ENCODE measurements around the gene FADS2. TPM values are rescaled to one million over a fixed set of nuclear protein-coding genes. Genes with fewer than 3 reads are reported as not detected.
A peak's percentile ranks its signal among the peaks of the same experiment; 100 is the strongest.

The FADS2 gene
- total and polyA plus RNA-seq, 2 of the 13 experiments (the other 11 are each of a cell fraction or from before 2014, with no cell fraction given), result 90.1 to 124 TPM

GRCh38 chr11:61816736-61817455 lies 11.2 kb upstream of the FADS2 start, which contains the start of gene FADS1 (continued):
- TF ChIP-seq YY1 (IDR thresholded peaks at IDR 0.05; ENCODE audit: insufficient read depth, insufficient replicate concordance, low read depth, low read length) (peak; percentile 67), KLF15 (CRISPR knock-in tag; IDR thresholded peaks at IDR 0.05; ENCODE audit: borderline replicate concordance) (no peak), ZFP37 (CRISPR knock-in tag; IDR thresholded peaks at IDR 0.05; ENCODE audit: borderline replicate concordance) (0 out of 2 replicates have a peak, but pooled peaks have one; percentile 25), EP300 (IDR thresholded peaks at IDR 0.05; ENCODE audit: low read depth in 2 of 2, low read length in 2 of 2) (0 out of 4 replicates have a peak, but pooled peaks of 1 of the 2 experiments have one; percentile 10), EP300 (CRISPR knock-in tag; IDR thresholded peaks at IDR 0.05; ENCODE audit: borderline replicate concordance) (no peak), ZSCAN31 (CRISPR knock-in tag; IDR thresholded peaks at IDR 0.05; ENCODE audit: low read depth) (peak; percentile 98), E2F5 (CRISPR knock-in tag; conservative IDR thresholded peaks at IDR 0.05) (peak; percentile 32; the same call in 1 of the 2 replicates), ZNF18 (CRISPR knock-in tag; IDR thresholded peaks at IDR 0.05; ENCODE audit: insufficient replicate concordance) (peak; percentile 54), SP5 (CRISPR knock-in tag; IDR thresholded peaks at IDR 0.05; ENCODE audit: borderline replicate concordance, low read depth) (peak; percentile 15; the same call in 1 of the 2 replicates), CBX5 (CRISPR knock-in tag; IDR thresholded peaks at IDR 0.05; ENCODE audit: borderline replicate concordance) (peak; percentile 79; the same call in 1 of the 2 replicates), LBX2 (CRISPR knock-in tag; IDR thresholded peaks at IDR 0.05; ENCODE audit: borderline replicate concordance) (no peak; the same call in 1 of the 2 replicates), RBM39 (IDR thresholded peaks at IDR 0.05; ENCODE audit: low read depth, low read length, poor library complexity, severe bottlenecking) (peak; percentile 71), PRDM10 (CRISPR knock-in tag; IDR thresholded peaks at IDR 0.05; ENCODE audit: low read depth) (peak; percentile 43; the same call in 1 of the 2 replicates), THRA (CRISPR knock-in tag; IDR thresholded peaks at IDR 0.05; ENCODE audit: borderline replicate concordance) (peak; percentile 67), ZNF101 (CRISPR knock-in tag; IDR thresholded peaks at IDR 0.05; ENCODE audit: borderline replicate concordance, low read depth) (0 out of 2 replicates have a peak, but pooled peaks have one; percentile 80), STAG1 (CRISPR knock-in tag; IDR thresholded peaks at IDR 0.05) (peak; percentile 47), FOXC1 (CRISPR knock-in tag; IDR thresholded peaks at IDR 0.05; ENCODE audit: borderline replicate concordance) (peak; percentile 86; the same call in 1 of the 2 replicates), POGZ (CRISPR knock-in tag; IDR thresholded peaks at IDR 0.05) (peak; percentile 86), SALL2 (CRISPR knock-in tag; IDR thresholded peaks at IDR 0.05) (peak; percentile 75)

All from HepG2 (cell line).